Amniotic stem cell (primary cell): ENCODE data around the gene ENTPD7.
"Not testable (repeated sequence)": the region's sequence is repeated elsewhere in the genome, so short reads cannot be mapped to it uniquely, and the experiment has no call there.

ENCODE experiments used
- DNase-seq: peaks from one replicate; lab custom pipeline; 2025; lab: John Stamatoyannopoulos, UW

The ENTPD7 gene

DNA sequence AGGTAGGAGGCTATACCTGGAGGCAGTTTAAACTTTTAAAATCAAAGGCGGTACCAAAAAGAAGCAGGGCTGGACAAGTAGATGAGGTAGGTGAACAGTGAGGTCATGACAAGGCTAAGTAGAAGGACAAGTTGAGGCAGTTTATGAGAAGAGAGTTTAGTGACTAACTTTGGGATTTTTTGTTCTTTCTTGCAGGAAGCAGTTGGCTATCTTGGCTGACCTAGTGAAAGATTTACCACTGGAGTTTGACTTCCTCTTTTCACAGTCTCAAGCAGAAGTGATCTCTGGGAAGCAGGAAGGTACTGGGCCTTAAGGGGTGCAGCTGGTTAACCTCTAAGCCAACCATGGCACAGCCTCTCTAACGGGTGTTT is 26.3 kb downstream of the ENTPD7 start:
- no peak for DNase-seq

DNA sequence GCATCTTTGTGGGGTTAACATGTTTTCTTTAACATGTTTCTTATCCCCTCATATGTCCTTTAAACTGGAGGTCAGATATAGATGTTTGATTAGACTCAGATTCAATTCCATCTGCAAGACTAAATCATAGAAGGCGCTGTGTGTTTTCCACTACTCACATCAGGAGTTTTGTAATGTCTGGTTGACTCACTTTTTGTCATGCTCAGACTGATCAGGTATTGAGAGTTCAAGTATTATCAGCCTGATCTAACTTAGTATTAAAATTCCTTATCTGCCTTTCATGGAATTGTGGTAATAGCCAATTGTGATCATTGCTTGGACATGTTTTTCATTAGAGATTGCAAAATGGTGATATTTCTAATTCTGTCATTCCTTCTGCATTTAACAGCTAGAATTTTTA is 30.2 kb downstream of the ENTPD7 start:
- no peak for DNase-seq

DNA sequence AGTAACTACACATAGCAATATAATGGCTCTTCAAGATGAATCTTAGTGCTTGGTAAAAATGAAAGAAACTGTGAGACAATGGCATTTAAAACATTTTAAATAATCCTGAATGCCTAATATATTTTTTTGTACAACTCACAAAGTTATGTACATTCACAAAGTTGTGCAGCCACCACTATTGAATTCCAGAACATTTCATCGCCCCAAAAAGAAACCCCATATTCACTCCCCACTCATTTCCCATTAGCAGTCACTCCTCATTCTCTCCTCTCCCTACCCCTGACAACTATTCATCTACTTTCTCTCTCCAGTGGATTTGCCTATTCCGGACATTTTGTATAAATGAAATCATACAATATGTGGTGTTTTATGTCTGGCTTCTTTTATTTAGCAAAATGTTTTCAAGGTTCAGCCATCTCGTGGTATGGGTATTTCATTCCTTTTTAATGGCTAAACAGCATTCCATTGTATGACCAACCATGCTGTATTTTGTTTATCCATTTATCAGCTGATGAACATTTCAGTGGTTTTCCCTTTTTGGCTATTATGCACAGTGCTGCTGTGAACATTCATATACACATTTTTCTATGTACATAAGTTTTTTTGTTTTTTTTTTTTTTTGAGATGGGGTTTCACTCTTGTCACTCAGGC is 34.7 kb downstream of the ENTPD7 start:
- DNase-seq = peak; percentile 56

DNA sequence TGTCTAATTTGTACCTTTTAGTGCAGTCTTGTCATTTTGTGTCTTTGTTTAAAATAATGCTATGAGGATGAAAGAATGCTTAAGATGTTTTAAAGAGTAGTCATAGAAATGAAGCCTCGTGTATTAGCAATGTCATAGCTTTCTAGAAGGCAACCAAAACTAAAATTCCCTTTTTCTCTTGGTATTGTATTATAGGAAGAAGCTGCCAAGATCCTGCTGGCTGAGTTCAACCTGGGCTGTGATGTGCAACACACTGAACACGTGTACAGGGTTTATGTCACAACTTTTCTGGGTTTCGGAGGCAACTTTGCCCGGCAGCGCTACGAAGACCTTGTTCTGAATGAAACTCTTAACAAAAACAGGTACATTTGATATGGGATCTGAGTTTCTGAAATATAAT is 36.5 kb downstream of the ENTPD7 start:
- no peak for DNase-seq

DNA sequence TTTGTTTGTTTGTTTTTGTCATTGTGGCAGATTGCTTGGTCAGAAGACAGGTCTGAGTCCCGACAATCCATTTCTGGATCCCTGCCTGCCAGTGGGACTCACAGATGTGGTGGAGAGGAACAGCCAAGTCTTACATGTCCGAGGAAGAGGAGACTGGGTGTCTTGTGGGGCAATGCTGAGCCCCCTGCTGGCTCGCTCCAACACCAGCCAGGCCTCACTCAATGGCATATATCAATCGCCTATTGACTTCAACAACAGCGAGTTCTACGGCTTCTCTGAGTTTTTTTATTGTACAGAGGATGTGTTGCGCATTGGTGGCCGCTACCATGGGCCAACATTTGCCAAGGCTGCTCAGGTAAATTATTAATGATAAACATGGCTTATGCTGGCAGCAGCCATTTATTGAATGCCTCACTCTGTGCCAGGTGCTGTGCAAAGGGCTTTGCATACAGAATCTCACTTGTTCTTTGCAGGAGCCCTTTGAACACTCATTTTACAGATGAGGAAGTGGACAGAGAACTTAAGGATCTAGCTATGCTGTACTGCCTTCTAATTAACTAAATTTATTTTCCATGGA is 39.3 kb downstream of the ENTPD7 start:
- no peak for DNase-seq

DNA sequence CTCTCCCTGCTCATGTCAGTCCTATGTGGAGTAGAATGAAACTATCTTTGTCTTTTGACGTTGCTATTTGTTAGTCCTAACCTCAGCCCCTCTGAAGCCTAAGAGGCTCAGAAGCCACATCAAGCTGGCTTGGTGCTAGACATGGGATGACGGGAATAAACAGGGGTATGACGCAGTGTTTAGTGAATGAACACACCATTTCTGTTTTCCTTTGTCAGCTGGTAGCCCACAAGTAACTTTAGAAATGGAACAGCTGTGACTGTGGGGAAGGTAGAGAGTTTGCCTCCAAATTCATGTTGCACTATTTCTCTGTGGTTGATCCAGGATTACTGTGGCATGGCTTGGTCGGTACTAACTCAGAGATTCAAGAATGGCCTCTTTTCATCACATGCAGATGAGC is 41.3 kb downstream of the ENTPD7 start:
- DNase-seq = no peak

DNA sequence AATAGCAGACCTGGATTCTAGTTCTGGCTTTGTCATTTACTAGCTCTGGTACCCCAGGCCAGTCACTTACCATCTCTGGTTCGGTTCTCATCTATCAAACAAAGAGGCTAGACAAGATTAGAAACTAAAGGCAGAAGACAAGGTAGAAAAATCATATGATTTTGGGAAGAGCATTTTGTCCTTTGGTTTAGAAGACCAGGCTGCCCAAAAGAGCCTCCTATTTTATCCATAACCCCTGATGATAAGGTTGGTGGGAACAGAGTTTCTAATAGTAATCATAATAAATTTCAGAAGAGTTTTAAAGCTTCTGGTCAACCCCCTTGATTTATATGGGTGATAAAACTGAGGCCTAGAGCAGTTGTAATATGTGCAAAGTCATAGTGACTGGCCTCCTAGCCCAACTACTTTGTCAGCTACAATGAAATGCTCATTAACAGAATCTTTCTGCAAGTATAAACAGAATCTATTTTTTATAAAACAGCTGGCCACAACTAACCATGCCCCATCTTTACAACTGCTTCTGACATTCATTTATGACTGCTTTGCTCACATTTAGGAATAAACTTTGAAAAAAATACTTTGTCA is 49.2 kb downstream of the ENTPD7 start:
- DNase-seq = no peak

DNA sequence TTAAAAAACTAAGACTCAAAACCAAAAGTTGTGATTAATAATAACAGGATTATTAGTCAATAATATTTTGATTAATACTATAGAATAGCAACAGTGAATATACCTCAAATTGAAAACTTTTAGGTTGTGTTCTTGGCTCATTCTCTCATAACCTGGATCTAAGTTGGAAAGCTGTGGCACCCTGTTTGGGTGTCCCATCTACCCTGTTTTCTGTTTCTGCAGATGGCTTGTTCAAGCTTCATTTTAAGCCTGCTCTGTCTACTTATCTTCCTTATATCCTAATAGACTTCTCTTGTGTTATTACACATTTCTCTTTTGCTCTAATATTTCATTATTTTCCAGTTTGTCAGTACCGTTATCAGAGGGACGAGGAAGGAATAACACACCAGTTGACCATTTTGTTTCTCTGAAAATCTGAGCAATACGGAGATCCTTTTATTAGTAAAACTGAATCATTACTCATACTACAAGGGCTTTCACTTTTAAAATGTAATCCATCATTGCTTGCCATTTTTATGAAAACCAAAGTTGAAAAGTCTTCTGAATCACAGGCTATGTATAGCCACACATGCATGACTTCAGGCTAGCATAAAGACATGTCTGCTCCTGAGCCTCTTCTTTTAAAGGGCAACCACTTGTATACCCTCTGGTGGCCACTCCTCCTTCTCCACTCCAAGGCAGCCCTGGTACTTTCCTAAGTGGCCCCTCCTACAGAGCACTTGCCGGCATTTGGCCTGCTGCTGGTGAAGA is 50.3 kb downstream of the ENTPD7 start:
- peak; percentile 25 for DNase-seq

DNA sequence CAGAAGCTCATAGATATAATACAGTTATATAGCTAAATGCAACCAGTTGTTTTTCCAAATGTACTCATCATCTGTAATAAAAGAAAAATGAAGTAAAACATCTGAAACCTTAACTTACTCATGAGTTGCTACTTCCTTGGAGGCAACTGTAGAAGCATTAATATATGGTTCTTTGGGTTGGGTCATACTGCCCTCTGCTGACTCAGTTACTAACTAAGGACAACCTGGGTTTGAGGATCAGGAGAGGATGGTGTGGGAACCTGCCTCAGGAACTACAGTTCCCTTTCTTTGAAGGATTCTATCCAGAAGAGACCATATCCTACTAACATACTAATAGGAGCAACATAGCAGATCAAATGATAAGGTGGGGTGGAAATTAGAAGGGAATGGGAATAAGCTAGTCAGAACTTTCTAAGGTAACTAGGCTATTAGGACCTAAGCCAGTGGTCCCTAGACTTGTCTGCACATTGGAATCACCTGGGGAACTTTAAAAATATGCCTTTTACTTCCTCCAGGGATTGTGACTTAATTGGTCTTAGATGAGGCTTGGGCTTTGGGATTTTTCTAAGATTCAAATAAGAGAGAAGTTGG is 51.9 kb downstream of the ENTPD7 start:
- peak; percentile 22 for DNase-seq

DNA sequence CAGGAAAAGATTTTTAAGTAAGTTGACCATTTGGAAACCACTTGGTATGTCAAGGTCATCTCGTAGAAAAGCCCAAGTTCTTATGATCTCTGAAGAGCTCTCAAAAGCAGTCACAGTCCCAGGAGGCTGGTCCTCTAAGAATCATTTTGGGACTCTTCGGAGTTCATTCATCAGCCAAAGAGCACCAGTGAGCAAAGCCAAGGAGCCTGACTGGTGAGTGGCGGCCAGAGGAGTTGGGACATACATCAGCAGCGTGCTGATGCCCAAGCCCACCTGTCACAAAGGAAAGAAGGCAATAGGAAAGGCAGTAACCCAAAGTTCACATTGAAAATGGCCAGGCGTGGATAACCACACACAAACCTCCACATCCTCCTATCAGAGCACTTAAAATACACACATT is 55.1 kb downstream of the ENTPD7 start:
- DNase-seq = no peak

DNA sequence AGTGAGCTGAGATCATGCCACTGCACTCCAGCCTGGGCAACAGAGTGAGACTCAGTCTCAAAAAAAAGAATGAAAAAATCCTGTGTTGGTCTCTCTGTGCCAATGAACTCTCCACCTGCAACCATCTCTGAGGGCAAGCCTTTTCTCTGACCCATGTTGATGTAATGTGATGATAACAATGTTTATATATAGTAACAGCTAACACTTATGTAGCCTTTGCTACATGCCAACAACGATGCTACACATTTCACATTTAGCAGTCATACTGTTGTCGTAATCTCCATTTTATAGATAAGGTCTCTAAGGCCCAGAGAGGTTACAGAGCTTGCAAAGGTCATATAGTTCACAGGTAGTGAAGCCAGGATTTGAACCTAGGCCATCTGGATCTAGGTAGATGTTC is 61.1 kb downstream of the ENTPD7 start:
- DNase-seq = no peak

DNA sequence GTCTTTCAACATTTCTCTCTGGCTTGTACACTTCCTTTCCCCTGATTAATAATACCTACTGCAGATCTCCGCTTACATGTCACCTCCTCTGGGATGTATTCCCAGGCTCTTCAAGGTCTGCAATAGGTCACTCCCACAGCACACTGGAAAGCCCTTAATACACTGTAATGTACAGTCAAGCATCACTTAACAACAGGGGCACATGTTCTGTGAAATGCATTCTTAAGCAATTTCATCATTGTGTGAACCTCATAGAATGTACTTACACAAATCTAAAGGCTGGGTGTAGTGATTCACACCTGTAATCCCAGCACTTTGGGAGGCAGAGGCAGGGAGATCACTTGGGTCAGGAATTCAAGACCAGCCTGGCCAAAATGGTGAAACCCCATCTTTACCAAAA is 70.7 kb downstream of the ENTPD7 start:
- DNase-seq = no peak

DNA sequence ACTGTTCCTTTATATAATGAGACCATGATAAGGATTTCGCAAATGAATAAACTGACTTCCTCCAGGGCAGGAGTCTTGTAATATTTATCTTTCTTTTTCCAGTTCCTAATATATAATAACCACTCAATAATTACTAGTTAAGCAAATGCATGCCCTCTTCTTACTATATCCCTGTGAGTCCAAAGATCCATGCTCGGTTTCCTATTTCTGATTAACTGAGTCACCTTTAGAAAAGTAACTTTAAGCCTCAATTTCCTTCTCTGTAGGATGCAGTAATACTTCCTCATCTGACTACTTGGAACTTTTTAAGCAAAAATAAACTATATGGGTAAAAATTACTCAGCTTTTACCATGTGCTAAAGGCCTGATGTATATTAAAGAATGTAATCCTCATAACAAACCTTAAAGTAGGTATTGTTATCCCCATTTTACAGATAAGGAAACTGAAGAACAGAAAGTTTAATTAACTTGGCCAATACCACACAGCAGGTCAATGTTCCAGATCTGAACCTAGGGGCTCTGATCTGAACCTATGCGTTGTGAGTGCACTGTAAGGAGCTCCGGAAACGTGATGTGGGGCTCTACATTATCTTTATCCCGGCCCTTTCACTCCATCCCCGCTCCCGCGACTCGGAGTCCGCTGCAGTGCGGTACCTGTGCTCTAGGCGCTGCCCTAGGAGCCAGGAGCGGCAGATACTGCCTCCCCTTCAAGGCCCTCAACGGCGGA is 72.2 kb downstream of the ENTPD7 start:
- DNase-seq = no peak

DNA sequence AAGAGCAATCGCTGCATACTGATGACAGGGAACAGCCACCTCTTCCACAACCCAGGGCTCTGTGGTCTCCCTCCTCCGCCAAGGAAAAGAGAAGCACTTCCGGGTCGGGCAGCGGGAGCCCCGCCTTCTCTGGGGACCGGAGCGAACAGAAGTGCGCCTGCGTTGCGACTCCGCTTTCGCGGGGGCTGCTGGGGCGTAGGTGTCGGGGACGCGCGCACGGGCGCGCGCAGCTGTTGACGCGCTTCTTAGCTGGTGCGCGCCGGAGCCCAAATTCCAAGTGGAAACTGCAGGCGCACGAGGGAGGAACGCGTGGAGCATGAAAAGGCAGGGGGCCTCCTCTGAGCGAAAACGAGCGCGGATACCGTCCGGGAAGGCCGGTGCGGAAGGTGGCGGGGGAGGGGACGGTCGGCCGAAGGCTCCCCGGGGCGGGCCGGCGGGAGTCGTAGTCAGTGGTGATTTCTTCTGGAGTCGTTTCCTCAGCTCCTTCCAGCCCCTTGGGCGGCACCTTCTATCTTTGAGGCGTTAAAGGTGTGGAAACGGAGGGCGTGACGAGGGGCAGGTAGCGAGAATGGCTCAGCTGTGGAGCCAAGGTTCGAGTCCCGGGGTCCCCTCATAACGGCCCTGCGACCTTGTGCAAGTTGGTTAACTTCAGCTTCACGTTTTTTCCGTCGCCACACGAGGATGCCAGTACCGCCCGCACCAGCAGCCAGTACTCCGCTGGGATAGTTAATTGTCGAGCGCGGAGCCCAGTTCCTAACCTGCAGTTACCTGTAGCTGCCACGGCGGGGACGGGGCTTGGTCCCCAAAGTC is 72.9 kb downstream of the ENTPD7 start, which contains the start of the genes COX15 and CUTC:
Gene COX15, minus strand, starts transcription at position 95 of the 810 bp plus-strand sequence. Its CDS starts 78 bp downstream, at position 17.
Gene CUTC, plus strand, starts transcription at position 202 of the 810 bp plus-strand sequence. Its CDS starts 115 bp downstream, at position 317.
- DNase-seq = peak; percentile 91

DNA sequence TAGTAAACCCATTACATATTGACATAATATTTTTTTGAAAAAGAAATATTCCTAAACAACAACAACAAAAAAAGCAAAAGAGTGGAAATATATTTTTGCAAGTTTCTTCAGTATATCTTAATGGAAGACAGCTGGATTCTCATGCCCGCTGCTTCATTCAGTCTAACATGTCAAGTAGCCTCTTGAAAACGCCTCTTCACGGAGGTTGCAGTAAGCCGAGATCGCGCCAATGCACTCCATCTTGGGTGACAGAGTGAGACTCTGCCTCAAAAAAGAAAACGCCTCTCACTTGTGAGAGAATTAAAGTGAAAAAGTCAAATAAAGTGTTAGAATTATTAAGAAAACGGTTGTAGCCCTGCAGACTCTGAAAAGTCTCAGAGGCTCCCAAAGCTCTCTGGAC is 74.1 kb downstream of the ENTPD7 start:
- DNase-seq = no peak

DNA sequence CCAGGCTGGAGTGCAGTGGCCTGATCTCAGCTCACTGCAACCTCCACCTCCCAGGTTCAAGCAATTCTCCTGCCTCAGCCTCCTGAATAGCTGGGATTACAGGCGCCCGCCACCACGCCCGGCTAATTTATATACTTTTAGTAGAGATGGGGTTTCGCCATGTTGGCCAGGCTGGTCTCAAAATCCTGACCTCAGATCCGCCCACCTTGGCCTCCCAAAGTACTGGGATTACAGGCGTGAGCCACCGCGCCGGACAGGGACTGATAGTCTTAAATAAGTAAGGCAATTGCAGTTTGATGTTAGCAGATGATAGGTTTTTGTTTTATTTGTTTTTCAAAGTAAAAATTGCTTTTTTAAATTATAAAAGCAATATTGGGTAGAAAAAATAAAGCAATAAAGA is 74.8 kb downstream of the ENTPD7 start:
- DNase-seq = not testable (repeated sequence)

DNA sequence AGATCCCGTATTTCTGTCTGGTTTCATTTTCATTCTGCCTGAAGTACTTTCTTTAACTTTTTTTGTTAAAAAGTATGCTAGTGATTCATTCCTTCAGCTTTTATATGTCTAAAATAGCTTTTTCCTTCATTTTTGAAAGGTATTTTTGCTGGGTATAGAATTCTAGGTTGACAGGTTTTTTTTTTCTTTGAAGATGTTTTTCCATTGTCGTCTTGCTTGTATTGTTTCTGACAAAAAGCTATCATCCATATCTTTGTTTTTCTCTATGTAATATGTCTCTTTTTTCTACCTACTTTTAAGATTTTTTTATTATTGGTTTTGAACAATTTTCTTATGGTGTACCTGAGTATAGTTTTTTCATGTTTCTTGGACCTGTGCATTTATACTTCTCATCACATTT is 81.0 kb downstream of the ENTPD7 start:
- no peak for DNase-seq

DNA sequence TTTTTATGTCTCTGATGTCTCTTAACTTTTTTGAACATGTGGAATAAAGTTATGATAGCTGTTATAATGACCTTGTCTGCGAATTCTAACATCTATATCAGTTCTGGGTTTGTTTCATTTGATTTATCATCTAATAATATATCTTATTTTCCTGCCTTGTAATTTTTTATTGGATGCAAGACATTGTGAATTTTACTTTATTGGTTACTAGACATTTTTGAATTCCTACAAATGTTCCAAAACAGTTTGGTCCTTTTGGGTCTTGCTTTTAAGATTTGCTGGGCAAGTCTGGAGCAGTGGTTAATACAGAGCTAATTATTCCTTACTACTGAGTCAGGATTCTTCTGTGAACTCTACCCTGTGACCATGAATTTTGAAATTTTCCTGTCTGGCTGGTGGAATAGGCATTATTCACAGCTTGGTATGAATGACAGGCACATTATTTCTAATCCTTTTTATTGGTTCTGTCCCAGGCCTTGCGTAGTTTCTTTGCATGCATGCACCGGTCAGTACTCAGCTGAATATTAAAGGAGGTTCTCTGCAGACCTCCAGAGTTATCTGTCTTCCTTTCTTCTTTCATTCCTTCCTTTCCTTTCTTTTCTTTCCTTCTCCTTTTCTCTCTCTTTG is 81.7 kb downstream of the ENTPD7 start:
- no peak for DNase-seq

DNA sequence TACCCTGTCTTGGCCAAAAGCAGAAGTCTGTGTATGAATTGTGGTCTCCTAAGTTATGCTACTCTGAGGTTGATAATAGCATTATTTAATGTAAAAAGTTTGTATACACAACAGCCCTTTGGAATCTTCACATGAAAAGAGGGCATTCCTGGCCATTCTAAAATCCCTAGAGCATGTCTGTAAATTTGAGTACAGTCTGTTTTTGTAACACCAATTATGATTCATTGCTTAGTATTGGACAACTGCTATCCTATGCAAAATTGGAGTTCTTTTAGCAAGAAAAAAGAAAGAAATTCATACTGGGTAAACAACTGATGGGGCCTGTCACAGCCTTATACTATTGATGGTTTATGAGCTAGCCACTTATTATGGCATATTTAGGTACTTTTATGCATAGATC is 82.9 kb downstream of the ENTPD7 start:
- peak; percentile 10 for DNase-seq

DNA sequence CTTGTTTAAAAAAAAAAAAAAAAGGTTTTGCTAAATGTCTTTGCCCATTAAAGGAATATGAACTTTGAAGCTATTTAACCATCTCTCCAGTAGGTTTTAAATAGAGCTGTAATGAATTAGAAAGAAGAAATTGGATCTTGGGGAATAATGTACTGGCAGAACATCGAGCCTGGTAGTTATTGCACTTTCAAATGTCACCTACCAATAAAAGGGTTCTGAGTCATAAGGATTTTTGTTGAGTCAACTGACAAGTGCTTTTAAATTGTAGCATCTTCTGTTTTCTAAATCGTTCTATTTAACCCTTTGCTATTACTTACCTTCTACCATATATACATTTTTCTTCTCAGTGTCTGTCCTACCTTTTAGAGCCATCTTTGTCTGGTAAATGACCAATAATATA is 83.4 kb downstream of the ENTPD7 start:
- DNase-seq = no peak

DNA sequence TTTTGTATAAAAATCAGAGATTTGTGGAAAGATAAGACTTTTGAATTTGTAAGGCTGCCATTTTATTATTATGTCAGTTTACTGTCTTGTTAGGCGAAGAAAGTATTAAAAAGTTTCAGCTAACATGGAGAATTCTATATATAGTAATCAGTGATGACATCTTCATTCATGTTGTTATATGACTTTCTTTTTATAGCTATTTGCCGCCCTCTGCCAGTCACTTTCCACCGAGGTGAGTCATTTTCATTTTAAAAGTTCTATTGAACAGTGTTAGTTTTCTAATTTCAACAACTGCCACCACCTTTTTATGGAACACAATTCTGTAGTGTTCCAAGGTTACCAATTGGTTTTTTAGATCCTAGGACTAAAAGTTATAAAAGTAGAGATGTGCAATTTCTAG is 84.5 kb downstream of the ENTPD7 start:
- no peak for DNase-seq
